Effector memory CD4-positive, alpha-beta T cell (primary cell): ENCODE measurements around the gene ZSWIM1.

Experiments
- DNase-seq, 3 donors: peaks; one replicate each; pipeline ENCODE4 v3.0.0-alpha.2; 2020
- H3K27ac ChIP-seq: 2 replicates; pipeline ENCODE4 v1.7.0; 2013; ENCODE audit warnings: mild to moderate bottlenecking, low read length, moderate library complexity; ENCODE audit not compliant: insufficient read depth, poor library complexity, severe bottlenecking
- H3K27me3 ChIP-seq: replicated peaks from 2 replicates; pipeline ENCODE4 v1.7.0; 2013; ENCODE audit warnings: mild to moderate bottlenecking, low read length; ENCODE audit not compliant: insufficient read depth, control insufficient read depth, poor library complexity, severe bottlenecking
- H3K36me3 ChIP-seq: 2 replicates; pipeline ENCODE4 v1.7.0; 2013; ENCODE audit warnings: mild to moderate bottlenecking, low read length, moderate library complexity; ENCODE audit not compliant: control insufficient read depth, insufficient read depth
- H3K4me1 ChIP-seq: 2 replicates; pipeline ENCODE4 v1.7.0; 2013; ENCODE audit warnings: low read length, mild to moderate bottlenecking; ENCODE audit not compliant: control insufficient read depth, insufficient read depth, poor library complexity, severe bottlenecking
- H3K4me3 ChIP-seq: 2 replicates; pipeline ENCODE4 v1.7.0; 2013; ENCODE audit warnings: low read length, low read depth, mild to moderate bottlenecking; ENCODE audit not compliant: insufficient read depth, poor library complexity, severe bottlenecking
- H3K9me3 ChIP-seq: 2 replicates; pipeline ENCODE4 v1.7.0; 2013; ENCODE audit warnings: mild to moderate bottlenecking, low read length, moderate library complexity; ENCODE audit not compliant: control insufficient read depth

ZSWIM1 gene

GRCh38 chr20:45933266-45934045, 52.4 kb downstream of the ZSWIM1 start:
- Histone ChIP-seq H3K27me3 (no peaks in the 10 kb centered on the region), H3K36me3 (peaks cover 17% of the 10 kb centered on the region), H3K27ac (peak overlapping the region; percentile 98), H3K4me1 (peaks cover 20% of the 10 kb centered on the region), H3K9me3 (no peaks in the 10 kb centered on the region), H3K4me3 (peak overlapping the region; percentile 95)
- peak; percentile 17 to 51 (median 39) for DNase-seq

- no peaks in the 10 kb centered on the region for H3K27me3 ChIP-seq
- peak overlapping the region; percentile 95 for H3K4me3 ChIP-seq
- H3K4me1 ChIP-seq = peaks cover 20% of the 10 kb centered on the region
- DNase-seq = peak in 1 of 3 donors; percentile 46
- H3K9me3 ChIP-seq = no peaks in the 10 kb centered on the region
- H3K27ac ChIP-seq = peak overlapping the region; percentile 98
- H3K36me3 ChIP-seq = peaks cover 24% of the 10 kb centered on the region
These were observed 53.1 kb downstream of the ZSWIM1 start for GRCh38 chr20:45934046-45934585.
